IPS-15b (cell line): Measurements from ENCODE around the gene NAGA.

Source experiments
- H3K27me3 ChIP-seq: one replicate; pipeline ENCODE4 v1.6.1; 2013; ENCODE audit warnings: low read length; ENCODE audit not compliant: control insufficient read depth, insufficient read depth
- H3K36me3 ChIP-seq: one replicate; pipeline ENCODE4 v1.6.1; 2013; ENCODE audit warnings: low read length; ENCODE audit not compliant: control insufficient read depth, insufficient read depth
- H3K4me1 ChIP-seq: one replicate; pipeline ENCODE4 v1.6.1; 2013; ENCODE audit warnings: mild to moderate bottlenecking, low read length; ENCODE audit not compliant: control insufficient read depth, insufficient read depth
- H3K4me3 ChIP-seq: one replicate; pipeline ENCODE4 v1.5.1; 2013; ENCODE audit warnings: low read depth, low read length
- H3K9ac ChIP-seq: one replicate; pipeline ENCODE4 v1.6.1; 2013; ENCODE audit warnings: low read depth, mild to moderate bottlenecking, low read length
- H3K9me3 ChIP-seq: one replicate; pipeline ENCODE4 v1.6.1; 2013; ENCODE audit warnings: mild to moderate bottlenecking, low read length; ENCODE audit not compliant: control insufficient read depth, insufficient read depth

Gene NAGA

GRCh38 chr22:42061041-42061440, 9.6 kb downstream of the NAGA start:
- Histone ChIP-seq H3K9ac (no peak overlapping the region), H3K36me3 (peaks cover 27% of the 10 kb centered on the region), H3K27me3 (no peaks in the 10 kb centered on the region), H3K4me3 (no peak overlapping the region), H3K4me1 (peaks cover 6% of the 10 kb centered on the region), H3K9me3 (peaks cover 2% of the 10 kb centered on the region)

GRCh38 chr22:42060489-42060888, 10.1 kb downstream of the NAGA start:
- Histone ChIP-seq H3K9me3 (peaks cover 2% of the 10 kb centered on the region), H3K36me3 (peaks cover 21% of the 10 kb centered on the region), H3K4me3 (no peak overlapping the region), H3K4me1 (peaks cover 6% of the 10 kb centered on the region), H3K9ac (no peak overlapping the region), H3K27me3 (no peaks in the 10 kb centered on the region)

GRCh38 chr22:42056757-42057511, 13.7 kb downstream of the NAGA start:
- H3K36me3 ChIP-seq = peaks cover 19% of the 10 kb centered on the region
- no peaks in the 10 kb centered on the region for H3K27me3 ChIP-seq
- H3K4me3 ChIP-seq = no peak overlapping the region
- peaks cover 2% of the 10 kb centered on the region for H3K9me3 ChIP-seq
- H3K9ac ChIP-seq = no peak overlapping the region
- no peaks in the 10 kb centered on the region for H3K4me1 ChIP-seq

GRCh38 chr22:42052765-42053164, 17.8 kb downstream of the NAGA start:
- no peak overlapping the region for H3K9ac ChIP-seq
- no peak overlapping the region for H3K4me3 ChIP-seq
- H3K9me3 ChIP-seq = peaks cover 2% of the 10 kb centered on the region
- H3K36me3 ChIP-seq = no peaks in the 10 kb centered on the region
- no peaks in the 10 kb centered on the region for H3K4me1 ChIP-seq
- no peaks in the 10 kb centered on the region for H3K27me3 ChIP-seq

- no peak overlapping the region for H3K4me3 ChIP-seq
- H3K36me3 ChIP-seq = no peaks in the 10 kb centered on the region
- no peak overlapping the region for H3K9ac ChIP-seq
- H3K9me3 ChIP-seq = no peaks in the 10 kb centered on the region
- H3K27me3 ChIP-seq = no peaks in the 10 kb centered on the region
- no peaks in the 10 kb centered on the region for H3K4me1 ChIP-seq
Measured at GRCh38 chr22:42050641-42051180, 19.9 kb downstream of the NAGA start.

GRCh38 chr22:42041784-42042183, 28.8 kb downstream of the NAGA start:
- Histone ChIP-seq H3K9ac (no peak overlapping the region), H3K36me3 (no peaks in the 10 kb centered on the region), H3K4me1 (no peaks in the 10 kb centered on the region), H3K27me3 (no peaks in the 10 kb centered on the region), H3K9me3 (no peaks in the 10 kb centered on the region), H3K4me3 (no peak overlapping the region)

- Histone ChIP-seq H3K36me3 (no peaks in the 10 kb centered on the region), H3K4me1 (no peaks in the 10 kb centered on the region), H3K9me3 (no peaks in the 10 kb centered on the region), H3K4me3 (no peak overlapping the region), H3K27me3 (no peaks in the 10 kb centered on the region), H3K9ac (no peak overlapping the region)
Measured at GRCh38 chr22:42039271-42039670, 31.3 kb downstream of the NAGA start.

- no peaks in the 10 kb centered on the region for H3K36me3 ChIP-seq
- no peaks in the 10 kb centered on the region for H3K4me1 ChIP-seq
Measured at GRCh38 chr22:42035256-42035655, 35.4 kb downstream of the NAGA start.

GRCh38 chr22:42033263-42034181, 37.1 kb downstream of the NAGA start:
- no peaks in the 10 kb centered on the region for H3K36me3 ChIP-seq
- H3K27me3 ChIP-seq = no peaks in the 10 kb centered on the region
- no peaks in the 10 kb centered on the region for H3K4me1 ChIP-seq
- no peak overlapping the region for H3K4me3 ChIP-seq
- H3K9me3 ChIP-seq = no peaks in the 10 kb centered on the region
- H3K9ac ChIP-seq = no peak overlapping the region

More at GRCh38 chr22:42035256-42035655, 35.4 kb downstream of the NAGA start:
- Histone ChIP-seq H3K9me3 (no peaks in the 10 kb centered on the region), H3K4me3 (no peak overlapping the region), H3K9ac (no peak overlapping the region), H3K27me3 (no peaks in the 10 kb centered on the region)

GRCh38 chr22:42026705-42027104, 43.9 kb downstream of the NAGA start:
- Histone ChIP-seq H3K4me1 (no peaks in the 10 kb centered on the region), H3K27me3 (no peaks in the 10 kb centered on the region), H3K36me3 (no peaks in the 10 kb centered on the region), H3K9me3 (no peaks in the 10 kb centered on the region), H3K9ac (no peak overlapping the region), H3K4me3 (no peak overlapping the region)

GRCh38 chr22:42025421-42025820, 45.2 kb downstream of the NAGA start:
- H3K9ac ChIP-seq = no peak overlapping the region
- no peaks in the 10 kb centered on the region for H3K4me1 ChIP-seq
- no peaks in the 10 kb centered on the region for H3K27me3 ChIP-seq
- H3K4me3 ChIP-seq = no peak overlapping the region
- H3K9me3 ChIP-seq = no peaks in the 10 kb centered on the region
- no peaks in the 10 kb centered on the region for H3K36me3 ChIP-seq
